KMS-11 (cell line): ENCODE measurements around the gene APOE.

Experiments used
- H2AFZ ChIP-seq: fragments of 200-600 bp; sonication (generic); 2 replicates; pipeline ENCODE4 v1.6.1; 2016; ENCODE audit warnings: antibody characterized with exemption, mixed run types, low read depth
- H3K27ac ChIP-seq: fragments of 200-600 bp; sonication (generic); 2 replicates; pipeline ENCODE4 v1.6.1; 2016; ENCODE audit warnings: mild to moderate bottlenecking, mixed run types
- H3K27me3 ChIP-seq: fragments of 200-600 bp; sonication (generic); 2 replicates; pipeline ENCODE4 v1.6.1; 2017; ENCODE audit warnings: mild to moderate bottlenecking, low read depth, mixed run types, moderate library complexity; ENCODE audit not compliant: insufficient read depth
- H3K36me3 ChIP-seq: fragments of 200-600 bp; sonication (generic); 2 replicates; pipeline ENCODE4 v1.6.1; 2017; ENCODE audit warnings: mild to moderate bottlenecking, mixed run types; ENCODE audit not compliant: insufficient read depth
- H3K4me1 ChIP-seq: fragments of 200-600 bp; sonication (generic); 2 replicates; pipeline ENCODE4 v1.6.1; 2016; ENCODE audit warnings: mild to moderate bottlenecking, low read depth, mixed run types; ENCODE audit not compliant: poor library complexity, severe bottlenecking
- H3K4me2 ChIP-seq: fragments of 200-600 bp; sonication (generic); 2 replicates; pipeline ENCODE4 v1.7.0; 2016; ENCODE audit warnings: mild to moderate bottlenecking, mixed run types
- H3K4me3 ChIP-seq: fragments of 200-600 bp; sonication (generic); IDR thresholded peaks from 2 replicates; pipeline ENCODE4 v1.6.1; 2017; ENCODE audit warnings: low read depth, low read length, mixed read lengths; ENCODE audit not compliant: insufficient read depth
- H3K79me2 ChIP-seq: fragments of 200-600 bp; sonication (generic); 2 replicates; pipeline ENCODE4 v1.6.1; 2016; ENCODE audit warnings: low read depth, mixed run types; ENCODE audit not compliant: insufficient read depth
- H3K9ac ChIP-seq: fragments of 200-600 bp; sonication (generic); 2 replicates; pipeline ENCODE4 v1.6.1; 2016; ENCODE audit warnings: mild to moderate bottlenecking, mixed run types
- H4K20me1 ChIP-seq: fragments of 200-600 bp; sonication (generic); 2 replicates; pipeline ENCODE4 v1.6.1; 2016; ENCODE audit warnings: mild to moderate bottlenecking, mixed run types; ENCODE audit not compliant: insufficient read depth
- CTCF ChIP-seq: fragments of 200-600 bp; sonication (generic); conservative IDR thresholded peaks from 2 replicates; pipeline ENCODE4 v1.6.1; 2017; ENCODE audit warnings: low read depth, mild to moderate bottlenecking, antibody characterized with exemption, low read length, moderate library complexity, mixed read lengths

APOE gene

GRCh38 chr19:44931541-44931940 is 25.9 kb downstream of the APOE start:
- no peaks in the 10 kb centered on the region for H3K36me3 ChIP-seq
- H3K79me2 ChIP-seq, result no peaks in the 10 kb centered on the region
- no peak overlapping the region for H2AFZ ChIP-seq
- no peak overlapping the region for H3K4me2 ChIP-seq
- no peak overlapping the region for H3K27ac ChIP-seq
- no peak for TF ChIP-seq CTCF
- no peaks in the 10 kb centered on the region; the same call in 1 of the 2 replicates for H3K27me3 ChIP-seq
- H3K9ac ChIP-seq, result no peak overlapping the region
- no peaks in the 10 kb centered on the region for H4K20me1 ChIP-seq
- no peaks in the 10 kb centered on the region for H3K4me1 ChIP-seq
- H3K4me3 ChIP-seq, result no peak overlapping the region

- TF ChIP-seq CTCF, result no peak
- no peak overlapping the region for H3K9ac ChIP-seq
- H2AFZ ChIP-seq, result no peak overlapping the region
- no peaks in the 10 kb centered on the region for H3K4me1 ChIP-seq
- H3K79me2 ChIP-seq, result no peaks in the 10 kb centered on the region
- H3K4me3 ChIP-seq, result no peak overlapping the region
- H4K20me1 ChIP-seq, result no peaks in the 10 kb centered on the region
- no peak overlapping the region for H3K4me2 ChIP-seq
- no peak overlapping the region for H3K27ac ChIP-seq
- no peaks in the 10 kb centered on the region for H3K36me3 ChIP-seq
- H3K27me3 ChIP-seq, result no peaks in the 10 kb centered on the region
Measured at GRCh38 chr19:44939668-44940067, 34.1 kb downstream of the APOE start.

GRCh38 chr19:44942067-44942571 is 36.5 kb downstream of the APOE start, which contains the start of gene APOC4:
TSS of gene APOC4 (plus strand) at chr19:44942237. CDS start at chr19:44942278, 41 bp downstream.
- Histone ChIP-seq H3K9ac (no peak within 1 kb of the TSS), H3K4me3 (no peak within 1 kb of the TSS), H2AFZ (no peak within 1 kb of the TSS), H3K79me2 (no peaks in the 10 kb centered on the region), H3K27me3 (no peaks in the 10 kb centered on the region), H3K36me3 (no peaks in the 10 kb centered on the region), H4K20me1 (no peaks in the 10 kb centered on the region), H3K4me2 (no peak within 1 kb of the TSS), H3K27ac (no peak within 1 kb of the TSS), H3K4me1 (no peaks in the 10 kb centered on the region)
- no peak for TF ChIP-seq CTCF

GRCh38 chr19:44943801-44944249 is 38.2 kb downstream of the APOE start:
- Histone ChIP-seq H2AFZ (no peak overlapping the region), H3K27me3 (no peaks in the 10 kb centered on the region), H3K4me1 (no peaks in the 10 kb centered on the region), H3K9ac (no peak overlapping the region), H3K4me3 (no peak overlapping the region), H3K4me2 (no peak overlapping the region), H3K79me2 (no peaks in the 10 kb centered on the region), H3K36me3 (no peaks in the 10 kb centered on the region), H4K20me1 (no peaks in the 10 kb centered on the region), H3K27ac (no peak overlapping the region)
- TF ChIP-seq CTCF, result no peak
